ENCODE measurements around the gene CNTN4. TPM values are rescaled to one million over a fixed set of nuclear protein-coding genes. Genes with fewer than 3 reads are reported as not detected.

CNTN4 gene
- total RNA-seq, 1 experiment from 2014 or later: 0.12 TPM

- DNase-seq (ENCODE audit: unreplicated experiment): no peak
- intact Hi-C loops (cut with micrococcal nuclease): no loop called here
- POLR2A ChIA-PET: interaction anchor here (0.6 kb wide), 1 partner anchor 19 kb away, joined by 3 read pairs; no protein-coding TSS in a partner anchor
- TF ChIP-seq, protein P1, sequence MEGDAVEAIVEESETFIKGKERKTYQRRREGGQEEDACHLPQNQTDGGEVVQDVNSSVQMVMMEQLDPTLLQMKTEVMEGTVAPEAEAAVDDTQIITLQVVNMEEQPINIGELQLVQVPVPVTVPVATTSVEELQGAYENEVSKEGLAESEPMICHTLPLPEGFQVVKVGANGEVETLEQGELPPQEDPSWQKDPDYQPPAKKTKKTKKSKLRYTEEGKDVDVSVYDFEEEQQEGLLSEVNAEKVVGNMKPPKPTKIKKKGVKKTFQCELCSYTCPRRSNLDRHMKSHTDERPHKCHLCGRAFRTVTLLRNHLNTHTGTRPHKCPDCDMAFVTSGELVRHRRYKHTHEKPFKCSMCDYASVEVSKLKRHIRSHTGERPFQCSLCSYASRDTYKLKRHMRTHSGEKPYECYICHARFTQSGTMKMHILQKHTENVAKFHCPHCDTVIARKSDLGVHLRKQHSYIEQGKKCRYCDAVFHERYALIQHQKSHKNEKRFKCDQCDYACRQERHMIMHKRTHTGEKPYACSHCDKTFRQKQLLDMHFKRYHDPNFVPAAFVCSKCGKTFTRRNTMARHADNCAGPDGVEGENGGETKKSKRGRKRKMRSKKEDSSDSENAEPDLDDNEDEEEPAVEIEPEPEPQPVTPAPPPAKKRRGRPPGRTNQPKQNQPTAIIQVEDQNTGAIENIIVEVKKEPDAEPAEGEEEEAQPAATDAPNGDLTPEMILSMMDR (IDR thresholded peaks at IDR 0.05; ENCODE audit: unreplicated experiment): no peak
- Mint-ChIP-seq H3K36me3 (ENCODE audit: insufficient read depth, unreplicated experiment) (no peaks in the 10 kb centered on the region), H3K4me3 (ENCODE audit: unreplicated experiment) (no peak overlapping the region), H3K9me3 (ENCODE audit: unreplicated experiment) (no peaks in the 10 kb centered on the region), H3K4me1 (ENCODE audit: insufficient read depth, unreplicated experiment) (peaks cover 5% of the 10 kb centered on the region), H3K27ac (ENCODE audit: low read depth, unreplicated experiment) (no peak overlapping the region), H3K27me3 (ENCODE audit: insufficient read depth, unreplicated experiment) (peaks cover 4% of the 10 kb centered on the region)
- no TSS peak for BruUV-seq (replicated peaks)
- CTCF ChIA-PET: no interaction called here
Observed at GRCh38 chr3:2094941-2095340, 3.7 kb upstream of the CNTN4 start.

DNA sequence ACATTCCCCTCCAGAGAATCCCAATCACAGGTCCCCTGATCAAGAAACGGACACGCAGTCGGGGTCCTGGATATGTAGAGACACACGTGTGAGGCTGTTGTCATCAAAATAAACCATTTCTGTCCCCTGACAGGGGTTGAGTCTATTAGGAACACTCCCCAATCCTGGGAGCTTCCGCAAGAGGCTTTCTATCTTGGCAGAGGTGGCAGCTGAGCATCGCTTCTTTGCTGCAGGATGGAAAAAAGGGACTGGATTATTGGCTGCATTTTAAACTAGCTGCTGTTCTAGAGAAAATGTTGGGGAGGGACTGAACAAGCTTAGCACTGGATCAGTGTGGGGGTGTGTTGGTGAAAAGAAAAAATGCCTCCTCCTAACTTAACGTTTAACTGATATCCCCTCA, 2.5 kb upstream of the CNTN4 start:
- CTCF ChIA-PET: no interaction called here
- POLR2A ChIA-PET: no interaction called here
- Mint-ChIP-seq H3K4me1 (ENCODE audit: insufficient read depth, unreplicated experiment) (peaks cover 5% of the 10 kb centered on the region), H3K27me3 (ENCODE audit: insufficient read depth, unreplicated experiment) (peaks cover 9% of the 10 kb centered on the region), H3K9me3 (ENCODE audit: unreplicated experiment) (no peaks in the 10 kb centered on the region), H3K4me3 (ENCODE audit: unreplicated experiment) (no peak overlapping the region), H3K27ac (ENCODE audit: low read depth, unreplicated experiment) (no peak overlapping the region), H3K36me3 (ENCODE audit: insufficient read depth, unreplicated experiment) (no peaks in the 10 kb centered on the region)
- TF ChIP-seq, protein P1 (IDR thresholded peaks at IDR 0.05; ENCODE audit: unreplicated experiment): no peak
- intact Hi-C loops (cut with micrococcal nuclease): no loop called here
- no peak for DNase-seq (ENCODE audit: unreplicated experiment)
- BruUV-seq (replicated peaks): no TSS peak

DNA sequence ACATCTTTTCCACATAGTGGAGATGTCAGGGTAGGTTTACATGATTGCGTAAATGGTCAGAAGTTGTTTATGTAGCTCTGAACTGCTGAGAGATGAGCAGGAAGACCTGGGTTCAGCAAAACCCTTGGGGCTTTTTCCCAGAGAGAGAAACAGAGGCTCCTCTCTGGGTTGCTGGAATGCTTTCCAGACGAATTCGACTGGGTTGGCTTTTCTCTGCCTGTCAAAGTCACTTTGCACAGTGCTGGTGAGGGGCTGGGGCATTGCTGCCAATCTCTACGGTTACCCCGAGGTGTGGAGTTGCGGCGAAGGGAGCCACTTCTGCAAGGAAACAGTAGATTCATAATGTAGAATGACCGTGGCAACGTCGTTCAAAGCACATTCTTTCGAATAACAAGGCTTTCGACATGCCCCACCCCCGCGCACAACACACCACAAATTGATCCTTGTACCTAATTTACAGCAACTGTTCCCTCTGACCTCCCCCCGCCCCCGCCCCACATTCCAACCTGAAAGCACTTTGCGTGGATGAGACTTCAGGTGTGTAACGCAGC, 950 bp upstream of the CNTN4 start:
- Mint-ChIP-seq H3K9me3 (ENCODE audit: unreplicated experiment) (no peaks in the 10 kb centered on the region), H3K4me3 (ENCODE audit: unreplicated experiment) (peak overlapping the region; percentile 6), H3K36me3 (ENCODE audit: insufficient read depth, unreplicated experiment) (no peaks in the 10 kb centered on the region), H3K27ac (ENCODE audit: low read depth, unreplicated experiment) (no peak overlapping the region), H3K27me3 (ENCODE audit: insufficient read depth, unreplicated experiment) (peaks cover 21% of the 10 kb centered on the region), H3K4me1 (ENCODE audit: insufficient read depth, unreplicated experiment) (peaks cover 5% of the 10 kb centered on the region)
- intact Hi-C loops (cut with micrococcal nuclease): no loop called here
- BruUV-seq (replicated peaks): no TSS peak
- CTCF ChIA-PET: no interaction called here
- DNase-seq (ENCODE audit: unreplicated experiment): peak; percentile 17
- TF ChIP-seq, protein P1 (IDR thresholded peaks at IDR 0.05; ENCODE audit: unreplicated experiment): no peak
- POLR2A ChIA-PET: no interaction called here

- no peak overlapping the region for H3K27ac Mint-ChIP-seq (ENCODE audit: low read depth, unreplicated experiment)
- H3K9me3 Mint-ChIP-seq (ENCODE audit: unreplicated experiment): no peaks in the 10 kb centered on the region
- peaks cover 21% of the 10 kb centered on the region for H3K27me3 Mint-ChIP-seq (ENCODE audit: insufficient read depth, unreplicated experiment)
Observed at GRCh38 chr3:2099028-2099671, 484 bp downstream of the CNTN4 start.

More at GRCh38 chr3:2099028-2099671, 484 bp downstream of the CNTN4 start:
- intact Hi-C loops (cut with micrococcal nuclease): no loop called here
- H3K36me3 Mint-ChIP-seq (ENCODE audit: insufficient read depth, unreplicated experiment): no peaks in the 10 kb centered on the region
- ChIA-PET CTCF (no interaction called here), POLR2A (no interaction called here)
- peaks cover 5% of the 10 kb centered on the region for H3K4me1 Mint-ChIP-seq (ENCODE audit: insufficient read depth, unreplicated experiment)
- no TSS peak for BruUV-seq (replicated peaks)
- no peak overlapping the region for H3K4me3 Mint-ChIP-seq (ENCODE audit: unreplicated experiment)
- no peak for DNase-seq (ENCODE audit: unreplicated experiment)
- TF ChIP-seq, protein P1 (IDR thresholded peaks at IDR 0.05; ENCODE audit: unreplicated experiment): no peak
